GM19043 (cell line): ENCODE results near the gene PCGF3.

ENCODE experiments used
- ATAC-seq: cut with Tn5 transposase; IDR thresholded peaks from one replicate; pipeline ENCODE4 v1.9.1; 2021; ENCODE audit warnings: low read depth; ENCODE audit not compliant: unreplicated experiment

The PCGF3 gene, protein sequence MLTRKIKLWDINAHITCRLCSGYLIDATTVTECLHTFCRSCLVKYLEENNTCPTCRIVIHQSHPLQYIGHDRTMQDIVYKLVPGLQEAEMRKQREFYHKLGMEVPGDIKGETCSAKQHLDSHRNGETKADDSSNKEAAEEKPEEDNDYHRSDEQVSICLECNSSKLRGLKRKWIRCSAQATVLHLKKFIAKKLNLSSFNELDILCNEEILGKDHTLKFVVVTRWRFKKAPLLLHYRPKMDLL

GRCh38 chr4:705278-706082 is at the start of gene PCGF3:
Gene PCGF3 (plus strand): TSS chr4:705832. CDS start chr4:733681, 27,849 bp downstream.
- ATAC-seq = peak; percentile 92

DNA sequence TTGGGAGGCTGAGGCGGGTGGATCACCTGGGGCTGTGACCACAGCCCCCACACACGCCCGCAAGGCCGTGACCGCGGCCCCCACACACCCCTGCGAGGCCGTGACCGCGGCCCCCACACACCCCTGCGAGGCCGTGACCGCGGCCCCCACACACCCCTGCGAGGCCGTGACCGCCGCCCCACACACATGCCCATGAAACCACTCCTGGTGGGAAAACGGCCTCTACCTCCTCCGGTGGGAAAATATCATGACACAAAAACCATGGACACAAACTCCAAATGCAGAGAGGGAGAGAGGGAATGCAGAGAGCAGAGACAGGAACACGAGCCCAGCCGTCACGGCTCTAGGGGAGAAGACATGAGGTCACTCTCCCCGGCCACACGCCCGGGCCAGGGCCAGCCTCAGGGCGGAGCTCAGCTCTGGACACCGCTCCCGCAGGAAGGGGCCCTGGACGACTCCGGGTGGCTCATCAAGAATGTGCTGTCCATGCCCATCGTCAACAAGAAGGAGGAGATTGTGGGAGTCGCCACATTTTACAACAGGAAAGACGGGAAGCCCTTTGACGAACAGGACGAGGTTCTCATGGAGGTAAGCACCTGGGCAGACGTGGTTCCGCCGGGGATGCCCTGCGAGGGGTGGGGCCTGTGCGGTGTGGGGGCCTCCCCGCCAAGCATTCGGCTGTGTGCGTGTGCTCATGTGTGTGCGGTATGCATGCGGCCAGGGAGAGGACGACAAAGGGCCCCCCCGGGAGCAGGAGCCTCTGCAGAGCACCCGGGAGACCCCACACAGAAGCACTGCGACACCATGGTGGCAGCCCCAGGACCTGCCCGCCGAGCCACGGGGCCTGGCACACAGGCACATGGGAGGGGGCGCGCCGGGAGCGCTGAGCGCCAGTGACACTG is 48.9 kb upstream of the PCGF3 start:
- no peak for ATAC-seq

DNA sequence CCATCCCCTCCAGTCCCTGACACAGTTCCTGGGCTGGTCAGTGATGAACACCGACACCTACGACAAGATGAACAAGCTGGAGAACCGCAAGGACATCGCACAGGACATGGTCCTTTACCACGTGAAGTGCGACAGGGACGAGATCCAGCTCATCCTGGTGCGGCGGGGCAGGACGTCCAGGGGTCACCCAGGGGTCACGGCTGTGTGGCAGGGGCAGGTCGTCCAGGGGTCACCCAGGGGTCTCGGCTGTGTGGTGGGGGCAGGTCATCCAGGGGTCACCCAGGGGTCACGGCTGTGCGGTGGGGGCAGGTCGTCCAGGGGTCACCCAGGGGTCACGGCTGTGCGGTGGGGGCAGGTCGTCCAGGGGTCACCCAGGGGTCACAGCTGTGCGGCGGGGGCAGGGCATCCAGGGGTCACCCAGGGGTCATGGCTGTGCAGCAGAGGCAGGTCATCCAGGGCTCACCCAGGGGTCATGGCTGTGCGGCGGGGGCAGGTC is 48.2 kb upstream of the PCGF3 start:
- no peak for ATAC-seq

- no peak for ATAC-seq
Measured at GRCh38 chr4:657834-658667, 47.6 kb upstream of the PCGF3 start.

DNA sequence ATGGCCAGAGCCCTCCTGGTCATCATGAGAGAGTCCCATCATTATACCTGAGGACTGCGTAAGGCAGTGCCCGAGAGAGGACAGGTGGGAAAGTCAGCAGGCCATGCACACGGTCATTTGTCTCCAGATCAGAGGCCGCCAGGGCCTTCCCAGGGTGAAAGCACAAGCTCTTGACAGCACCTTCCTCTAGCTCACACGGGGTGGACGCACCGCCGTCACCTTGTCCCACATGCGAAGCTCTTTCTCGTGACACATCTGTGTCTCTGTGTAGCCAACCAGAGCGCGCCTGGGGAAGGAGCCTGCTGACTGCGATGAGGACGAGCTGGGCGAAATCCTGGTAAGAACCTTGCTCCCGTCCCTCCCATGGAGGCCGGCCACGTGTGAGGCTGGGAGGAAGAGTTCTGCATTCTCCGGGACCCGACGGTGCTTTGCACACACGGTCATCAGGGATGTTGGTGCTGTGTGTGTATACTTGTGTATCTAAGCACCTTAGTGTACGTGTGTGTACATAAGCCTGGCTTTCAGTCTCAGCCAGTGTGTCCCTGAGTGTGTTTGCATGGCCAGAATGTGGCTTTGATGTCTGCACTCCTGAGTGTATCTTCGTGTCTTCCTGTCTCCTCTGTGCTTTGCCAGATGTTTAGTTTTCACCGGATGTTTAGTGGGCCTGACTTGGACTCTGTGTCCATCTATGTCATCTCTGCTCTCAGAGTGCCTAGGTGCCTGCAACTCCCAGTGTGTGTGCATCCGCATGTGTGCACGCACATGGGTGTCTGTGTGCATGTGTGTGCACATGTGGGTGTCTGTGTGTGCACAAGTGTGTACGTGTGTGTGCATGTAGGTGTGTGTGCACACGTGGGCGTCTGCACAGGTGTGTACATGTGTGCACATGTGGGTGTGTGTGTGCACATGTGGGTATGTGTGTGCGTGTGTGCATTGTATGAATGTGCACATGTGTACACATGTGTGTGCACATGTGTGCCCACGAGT is 46.7 kb upstream of the PCGF3 start:
- no peak for ATAC-seq

DNA sequence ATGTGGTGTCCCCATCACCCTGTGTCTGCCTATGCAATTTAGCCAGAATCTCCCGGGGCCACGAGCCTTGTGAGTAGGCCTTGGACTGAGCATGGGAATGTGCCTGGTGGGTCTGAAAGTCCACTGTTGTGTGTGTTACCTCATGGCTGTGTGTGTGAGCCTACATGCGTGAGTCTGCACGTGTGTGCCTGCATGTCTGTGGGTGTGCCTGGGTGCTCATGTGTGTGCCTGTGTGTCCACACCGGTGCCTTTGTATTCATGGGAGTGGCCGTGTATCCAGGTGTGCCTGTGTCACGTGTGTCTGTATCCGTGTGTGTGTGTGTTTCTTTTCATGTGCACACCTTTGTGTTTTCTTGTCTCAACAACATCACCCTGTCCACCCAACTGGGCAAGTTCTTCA is 45.8 kb upstream of the PCGF3 start:
- ATAC-seq = no peak

DNA sequence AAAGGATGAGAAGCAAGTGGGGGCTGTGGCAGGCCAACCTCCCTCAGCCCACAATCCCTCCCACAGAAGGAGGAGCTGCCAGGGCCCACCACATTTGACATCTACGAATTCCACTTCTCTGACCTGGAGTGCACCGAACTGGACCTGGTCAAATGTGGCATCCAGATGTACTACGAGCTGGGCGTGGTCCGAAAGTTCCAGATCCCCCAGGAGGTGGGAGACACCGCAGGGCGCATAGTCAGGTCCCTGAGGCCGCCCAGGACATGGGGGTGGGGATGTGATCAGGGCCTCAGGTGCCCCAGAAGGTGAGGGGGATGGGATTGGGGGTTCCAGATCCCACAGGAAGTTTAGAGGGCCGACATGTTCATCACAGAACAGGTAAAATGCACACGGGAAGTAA is 45.2 kb upstream of the PCGF3 start:
- no peak for ATAC-seq

DNA sequence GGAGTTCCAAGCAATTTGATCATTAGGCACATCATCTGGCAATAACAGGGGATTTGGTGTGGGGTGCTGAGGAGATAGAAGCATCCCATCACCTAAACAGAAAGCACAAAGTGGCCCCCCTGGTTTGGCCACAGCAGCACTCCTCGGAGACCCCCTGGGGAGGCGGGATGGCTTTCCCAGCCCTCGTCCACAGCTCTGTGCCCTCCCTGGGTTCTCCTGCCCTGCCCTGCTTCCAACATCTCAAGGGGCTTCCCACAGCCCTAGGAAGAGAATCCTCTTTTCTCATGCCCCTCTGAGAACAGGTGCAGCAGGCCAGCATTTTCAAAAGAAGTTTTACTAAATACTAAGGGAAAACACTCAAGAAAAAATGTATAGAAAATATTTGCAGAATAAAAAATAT is 44.4 kb upstream of the PCGF3 start:
- no peak for ATAC-seq

- ATAC-seq = no peak
Measured at GRCh38 chr4:661881-662761, 43.5 kb upstream of the PCGF3 start.

DNA sequence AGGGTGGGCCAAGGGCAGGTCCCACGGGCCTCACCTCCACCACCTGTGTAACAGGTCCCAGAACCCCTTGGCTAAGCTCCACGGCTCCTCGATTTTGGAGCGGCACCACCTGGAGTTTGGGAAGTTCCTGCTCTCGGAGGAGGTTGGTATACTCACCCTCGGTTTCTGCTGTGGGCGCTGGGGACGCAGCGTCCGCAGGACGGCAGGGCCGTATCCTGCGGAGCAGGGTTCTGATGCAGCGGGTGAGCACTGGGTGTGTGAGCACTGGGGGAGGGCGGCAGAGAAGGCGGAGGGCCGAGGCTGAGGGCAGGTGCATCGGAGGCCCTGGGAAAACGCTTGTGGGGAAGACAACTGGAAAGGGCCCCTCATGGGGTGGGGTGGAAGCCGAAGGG is 42.6 kb upstream of the PCGF3 start:
- ATAC-seq = no peak

- peak; percentile 62 for ATAC-seq
Measured at GRCh38 chr4:663438-664428, 41.9 kb upstream of the PCGF3 start.

DNA sequence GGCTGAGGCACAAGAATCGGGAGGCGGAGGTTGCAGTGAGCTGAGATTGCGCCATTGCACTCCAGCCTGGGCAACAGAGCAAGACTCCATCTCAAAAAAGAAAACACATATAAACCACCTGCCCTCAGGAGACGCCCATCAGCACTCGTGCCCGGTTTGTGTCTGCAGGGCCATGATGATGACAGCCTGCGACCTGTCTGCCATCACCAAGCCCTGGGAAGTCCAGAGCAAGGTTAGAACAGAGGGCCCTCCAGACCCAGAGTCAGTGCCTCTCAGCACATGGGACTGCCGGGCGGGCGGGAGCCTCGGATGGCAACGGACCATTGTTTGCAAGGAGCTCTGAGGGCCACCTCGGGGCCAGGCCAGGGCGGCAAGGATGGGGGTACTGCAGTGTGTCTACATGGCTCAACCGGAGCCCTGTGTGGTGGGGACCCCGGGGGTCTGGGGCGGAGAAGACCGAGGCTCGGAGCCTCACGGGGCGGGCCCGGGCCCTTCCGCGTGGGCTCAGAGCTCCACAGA is 40.9 kb upstream of the PCGF3 start:
- ATAC-seq = no peak

GRCh38 chr4:665381-665750 is 40.3 kb upstream of the PCGF3 start:
- no peak for ATAC-seq

- ATAC-seq = no peak
Measured at GRCh38 chr4:665751-666435, 39.7 kb upstream of the PCGF3 start.

GRCh38 chr4:666436-666810 is 39.2 kb upstream of the PCGF3 start:
- ATAC-seq = no peak
